ENCODE measurements around the gene EMD.
A peak's percentile ranks its signal among the peaks of the same experiment; 100 is the strongest.

Gene EMD

GRCh38 chrX:154429711-154430110, 50.6 kb downstream of the EMD start:
- H3K27ac ChIP-seq, result peak overlapping the region; percentile 76
- TF ChIP-seq CTCF (conservative IDR thresholded peaks at IDR 0.05), result no peak

GRCh38 chrX:154430479-154430878, 51.4 kb downstream of the EMD start:
- TF ChIP-seq CTCF (conservative IDR thresholded peaks at IDR 0.05), result no peak
- H3K27ac ChIP-seq, result peak overlapping the region; percentile 43

- peak overlapping the region; percentile 43 for H3K27ac ChIP-seq
Measured at GRCh38 chrX:154430916-154431315, 51.8 kb downstream of the EMD start.

More at GRCh38 chrX:154430916-154431315, 51.8 kb downstream of the EMD start:
- no peak for TF ChIP-seq CTCF (conservative IDR thresholded peaks at IDR 0.05)

Data from VCaP (cell line).